ENCODE measurements around the gene NDST1.

The NDST1 gene

GRCh38 chr5:150574818-150575547 lies 67.1 kb downstream of the NDST1 start:
- no peak for DNase-seq

GRCh38 chr5:150575745-150576448 lies 68.0 kb downstream of the NDST1 start:
- no peak for DNase-seq

- no peak for DNase-seq
Observed at GRCh38 chr5:150576449-150576949, 68.6 kb downstream of the NDST1 start.

- no peak for DNase-seq
Observed at GRCh38 chr5:150577378-150578139, 69.6 kb downstream of the NDST1 start.

- DNase-seq = no peak
Observed at GRCh38 chr5:150578781-150579461, 71.0 kb downstream of the NDST1 start.

- DNase-seq = no peak
Observed at GRCh38 chr5:150579462-150580400, 71.8 kb downstream of the NDST1 start.

- DNase-seq = no peak
Observed at GRCh38 chr5:150580917-150581316, 73.0 kb downstream of the NDST1 start.

GRCh38 chr5:150582241-150583109 lies 74.5 kb downstream of the NDST1 start:
- DNase-seq = no peak

- no peak for DNase-seq
Observed at GRCh38 chr5:150583541-150584225, 75.8 kb downstream of the NDST1 start.

GRCh38 chr5:150584556-150585335 lies 76.8 kb downstream of the NDST1 start:
- DNase-seq = no peak

GRCh38 chr5:150585781-150586341 lies 77.9 kb downstream of the NDST1 start:
- DNase-seq = no peak

- DNase-seq = no peak
Observed at GRCh38 chr5:150587016-150587415, 79.1 kb downstream of the NDST1 start.

- no peak for DNase-seq
Observed at GRCh38 chr5:150587856-150588595, 80.1 kb downstream of the NDST1 start.

- no peak for DNase-seq
Observed at GRCh38 chr5:150588596-150588890, 80.6 kb downstream of the NDST1 start.

- no peak for DNase-seq
Observed at GRCh38 chr5:150589862-150590601, 82.1 kb downstream of the NDST1 start.

GRCh38 chr5:150590979-150591695 lies 83.2 kb downstream of the NDST1 start:
- DNase-seq = no peak

GRCh38 chr5:150593593-150593992 lies 85.7 kb downstream of the NDST1 start:
- no peak for DNase-seq

All from stimulated activated CD4-positive, alpha-beta T cell treated with anti-CD3 and anti-CD28 coated beads, Interleukin-4, amount 100 ng/mL, for 1 hour (primary cell).